Adrenal gland (tissue), 12 donors: ENCODE measurements around the gene KIF19. TPM values are rescaled to one million over a fixed set of nuclear protein-coding genes. Genes with fewer than 3 reads are reported as not detected.

Source experiments
- DNase-seq, 7 donors: peaks; one replicate each; pipeline ENCODE4 v3.0.0-alpha.2; 2019 to 2020
- H3K27ac ChIP-seq, 5 donors: fragments of 200-600 bp; sonication (generic) in 4 of 5; 1 replicate in 3 of 5; 2 replicates in 2 of 5; pipeline versions ENCODE4 v1.5.1 to v1.8.0; 2016 to 2020; ENCODE audit warnings: mild to moderate bottlenecking in 1 of 5
- H3K27me3 ChIP-seq: fragments of 200-600 bp; 2 replicates; pipeline ENCODE4 v1.8.0; 2021
- H3K36me3 ChIP-seq, 2 donors: fragments of 200-600 bp; replicated peaks in 1 of 2; 1 replicate in 1 of 2; 2 replicates in 1 of 2; pipeline versions ENCODE4 v1.5.1 to v1.8.0; 2018 to 2022
- H3K4me1 ChIP-seq, 2 donors: fragments of 200-600 bp; replicated peaks in 1 of 2; 1 replicate in 1 of 2; 2 replicates in 1 of 2; pipeline versions ENCODE4 v1.5.1 to v1.8.0; 2018 to 2021
- H3K4me3 ChIP-seq, 4 donors: fragments of 200-600 bp; sonication (generic) in 3 of 4; one replicate each; pipeline ENCODE4 v1.5.1; 2016 to 2018
- H3K9me3 ChIP-seq, 3 donors: fragments of 200-600 bp; sonication (generic) in 1 of 3; replicated peaks in 1 of 3; 1 replicate in 2 of 3; 2 replicates in 1 of 3; pipeline versions ENCODE4 v1.5.1 to v1.8.0; 2016 to 2021
- CTCF ChIP-seq, 6 experiments: fragments of 450-650 bp in 4 of 6; fragments of 200-600 bp in 2 of 6; sonication (generic) in 1 of 6; IDR thresholded peaks; 1 replicate in 5 of 6; 2 replicates in 1 of 6; pipeline versions ENCODE4 v1.5.1 to v1.8.0; 2016 to 2021; ENCODE audit warnings: antibody characterized with exemption in 6 of 6, mild to moderate bottlenecking in 2 of 6, moderate library complexity in 1 of 6
- POLR2A ChIP-seq, 2 donors: fragments of 450-650 bp; IDR thresholded peaks; one replicate each; pipeline ENCODE4 v1.6.1; 2017; ENCODE audit warnings: antibody characterized with exemption in 2 of 2, mild to moderate bottlenecking in 2 of 2, moderate library complexity in 1 of 2
- WGBS, 4 donors: extraction: QIAGEN DNeasy Blood & Tissue Kit in 2 of 4; methylation state at CpG; one replicate each; pipeline versions ENCODE4 v1.1.5 to v1.1.7; 2013 to 2017; 5-methylcytosine and 5-hydroxymethylcytosine counted together
- intact Hi-C, 2 donors: fragments of 100-400 bp; cut with DNase I; formaldehyde crosslinking; loops; one replicate each; pipeline versions ENCODE4 v1.14.1 to v1.15.0; 2022 to 2023
- polyA plus RNA-seq, 3 donors: library from polyadenylated mRNA; stranded (reverse); fragments of 200-250 nt in 2 of 3; fragments of 350-450 nt in 1 of 3; fragmentation: Illumina TruSeq in 1 of 3; extraction: RNeasy Lipid Tissue Mini Kit (QIAGEN cat#74804) in 1 of 3; gene quantifications; one replicate each; pipeline ENCODE4 v1.2.3, GENCODE V29; 2013 to 2014
- total RNA-seq, 9 donors: library from RNA; depleted of rRNA in 4 of 9; stranded (reverse); fragments of >200 nt in 4 of 9; fragments of 120-200 nt in 1 of 9; fragmentation: NEBNext Ultra II Directional in 1 of 9; extraction: Animal tissue kit (Norgen Biotek cat#: 25700) in 1 of 9; gene quantifications; one replicate each; pipeline versions ENCODE4 v1.1.0 to v1.2.4, GENCODE V29; 2013 to 2023
- donor health status: healthy with polysubstance abuse.
- donor health status: Bipolar disorder and iron deficiency.
- donor health status: DM: yes; HTN: yes; CAD: no.
- donor health status: DM: no; HTN: no; CAD: no.
- donor health status: DM: no; HTN: no; CAD: no.
- donor health status: DM: yes; HTN: yes; CAD: no.

The KIF19 gene
- total and polyA plus RNA-seq, 12 donors: 0.06 to 1.7 (median 0.30) TPM; not detected in 2

GRCh38 chr17:74325376-74325742 is 667 bp upstream of the KIF19 start:
- Histone ChIP-seq H3K4me1 (peaks cover 4 to 16% of the 10 kb centered on the region in 2 donors), H3K36me3 (no peaks in the 10 kb centered on the region), H3K4me3 (peak overlapping the region in 1 of 4 donors; percentile 57), H3K9me3 (no peaks in the 10 kb centered on the region), H3K27me3 (peaks cover 16% of the 10 kb centered on the region), H3K27ac (no peak overlapping the region)
- TF ChIP-seq POLR2A (IDR thresholded peaks at IDR 0.05) (no peak), CTCF (IDR thresholded peaks at IDR 0.05) (no peak)
- intact Hi-C loops: no loop called here
- 15 to 40% (median 33%) methylated on average over 4 to 11 of the region's 11 CpGs for WGBS, 4 donors
- DNase-seq: peak in 1 of 7 donors; percentile 26

GRCh38 chr17:74326506-74326905 is 480 bp downstream of the KIF19 start:
- no peak for DNase-seq
- peak overlapping the region in 2 of 4 donors; percentile 13 to 57 for H3K4me3 ChIP-seq
- TF ChIP-seq CTCF (IDR thresholded peaks at IDR 0.05) (no peak), POLR2A (IDR thresholded peaks at IDR 0.05) (no peak)
- 30 to 43% (median 32%) methylated on average over 8 to 10 of the region's 10 CpGs for WGBS, 4 donors
- H3K9me3 ChIP-seq: no peaks in the 10 kb centered on the region
- peaks cover 16% of the 10 kb centered on the region for H3K27me3 ChIP-seq
- H3K36me3 ChIP-seq: no peaks in the 10 kb centered on the region
- no peak overlapping the region for H3K27ac ChIP-seq
- peaks cover 4 to 16% of the 10 kb centered on the region in 2 donors for H3K4me1 ChIP-seq
- intact Hi-C loops: no loop called here

GRCh38 chr17:74328487-74328886 is 2.5 kb downstream of the KIF19 start:
- Histone ChIP-seq H3K9me3 (no peaks in the 10 kb centered on the region), H3K27ac (no peak overlapping the region), H3K4me3 (no peak overlapping the region), H3K4me1 (peaks cover 4 to 16% of the 10 kb centered on the region in 2 donors), H3K27me3 (peaks cover 16% of the 10 kb centered on the region), H3K36me3 (no peaks in the 10 kb centered on the region)
- WGBS, 4 donors: 93 to 99% (median 96%) methylated on average over 3 of the region's 3 CpGs
- TF ChIP-seq POLR2A (IDR thresholded peaks at IDR 0.05) (no peak), CTCF (IDR thresholded peaks at IDR 0.05) (no peak)
- DNase-seq: no peak
- intact Hi-C loops: no loop called here

GRCh38 chr17:74329378-74329777 is 3.4 kb downstream of the KIF19 start:
- H3K27ac ChIP-seq: no peak overlapping the region
- H3K9me3 ChIP-seq: no peaks in the 10 kb centered on the region
- intact Hi-C loops: no loop called here
- peaks cover 4 to 16% of the 10 kb centered on the region in 2 donors for H3K4me1 ChIP-seq
- H3K4me3 ChIP-seq: no peak overlapping the region
- no peaks in the 10 kb centered on the region for H3K36me3 ChIP-seq
- DNase-seq: no peak
- TF ChIP-seq CTCF (IDR thresholded peaks at IDR 0.05): no peak
- TF ChIP-seq POLR2A (IDR thresholded peaks at IDR 0.05): no peak
- peaks cover 16% of the 10 kb centered on the region for H3K27me3 ChIP-seq
- 66 to 83% (median 73%) methylated on average over 3 of the region's 3 CpGs for WGBS, 4 donors
